K562 (cell line): Measurements from ENCODE around the gene ELMO3. TPM values are rescaled to one million over a fixed set of nuclear protein-coding genes. Genes with fewer than 3 reads are reported as not detected.

Experiments used
- ARID3B ChIP-seq: fragments of 250-450 bp; sonication (Bioruptor Pico); IDR thresholded peaks from 2 replicates; pipeline ENCODE4 v1.4.0; 2020; ENCODE audit warnings: borderline replicate concordance
- BMI1 ChIP-seq: fragments of 150-350 bp; IDR thresholded peaks from 2 replicates; pipeline ENCODE4 v1.6.1; 2014; ENCODE audit warnings: low read length
- CBFA2T3 ChIP-seq: fragments of 450-650 bp; IDR thresholded peaks from 2 replicates; pipeline ENCODE4 v1.6.1; 2017
- E2F6 ChIP-seq, 2 experiments: IDR thresholded peaks; 2 replicates each; pipeline ENCODE4 v1.6.1; 2011; ENCODE audit warnings: borderline replicate concordance in 1 of 2, control low read depth in 1 of 2, low read depth in 1 of 2, low read length in 1 of 2, mild to moderate bottlenecking in 1 of 2, mixed read lengths in 1 of 2, moderate library complexity in 1 of 2; ENCODE audit not compliant: insufficient read depth in 1 of 2, insufficient read length in 1 of 2, poor library complexity in 1 of 2, severe bottlenecking in 1 of 2; ENCODE audit errors: extremely low read depth in 1 of 2
- GATA2 ChIP-seq: sonication (generic); formaldehyde crosslinking; IDR thresholded peaks from 2 replicates; pipeline ENCODE4 v1.4.0; 2020; ENCODE audit warnings: mild to moderate bottlenecking, missing genetic modification reagents
- ILK ChIP-seq: fragments of 450-650 bp; IDR thresholded peaks from 2 replicates; pipeline ENCODE4 v1.6.1; 2016; ENCODE audit warnings: missing genetic modification characterization, low read depth, mild to moderate bottlenecking, missing compliant biosample characterization, moderate library complexity, borderline replicate concordance
- KDM1A ChIP-seq, 2 experiments: fragments of 450-650 bp; IDR thresholded peaks; 2 replicates each; pipeline ENCODE4 v1.6.1; 2016; ENCODE audit warnings: mild to moderate bottlenecking in 2 of 2
- MLX ChIP-seq, 2 experiments: fragments of 450-650 bp in 1 of 2; sonication (generic) in 1 of 2; formaldehyde crosslinking; conservative IDR thresholded peaks; 2 replicates each; pipeline versions ENCODE4 v1.4.0 to v1.8.1; 2020 to 2022; ENCODE audit warnings: mild to moderate bottlenecking in 1 of 2, missing genetic modification reagents in 1 of 2
- NR4A1 ChIP-seq, 2 experiments: fragments of 250-450 bp in 1 of 2; fragments of 450-650 bp in 1 of 2; sonication (Bioruptor Pico) in 1 of 2; IDR thresholded peaks; 2 replicates each; pipeline versions ENCODE4 v1.4.0 to v1.6.1; 2016 to 2020; ENCODE audit warnings: mild to moderate bottlenecking in 2 of 2, missing compliant biosample characterization in 1 of 2, missing genetic modification characterization in 1 of 2, moderate library complexity in 1 of 2
- RBM15 ChIP-seq: fragments of 200-400 bp; formaldehyde crosslinking; IDR thresholded peaks from 2 replicates; pipeline ENCODE4 v1.6.1; 2018; ENCODE audit warnings: mild to moderate bottlenecking, low read length, moderate library complexity; ENCODE audit not compliant: insufficient read depth
- SAFB2 ChIP-seq: fragments of 200-400 bp; formaldehyde crosslinking; IDR thresholded peaks from 2 replicates; pipeline ENCODE4 v1.6.1; 2018; ENCODE audit warnings: borderline replicate concordance, low read length, low read depth, moderate library complexity; ENCODE audit not compliant: severe bottlenecking
- ZBTB2 ChIP-seq: fragments of 450-650 bp; IDR thresholded peaks from 2 replicates; pipeline ENCODE4 v1.6.1; 2016; ENCODE audit warnings: antibody characterized with exemption
- ZNF146 ChIP-seq: IDR thresholded peaks from one replicate; pipeline ENCODE4 v1.6.1; 2018; ENCODE audit warnings: missing compliant biosample characterization; ENCODE audit not compliant: unreplicated experiment
- ZNF23 ChIP-seq: fragments of 250-450 bp; sonication (Bioruptor Pico); IDR thresholded peaks from 2 replicates; pipeline ENCODE4 v1.4.0; 2020; ENCODE audit warnings: mild to moderate bottlenecking
- ZNF311 ChIP-seq: fragments of 250-450 bp; sonication (Bioruptor Pico); IDR thresholded peaks from 2 replicates; pipeline ENCODE4 v1.4.0; 2020; ENCODE audit warnings: mild to moderate bottlenecking, moderate library complexity
- ZNF347 ChIP-seq: fragments of 450-650 bp; formaldehyde crosslinking; IDR thresholded peaks from 2 replicates; pipeline ENCODE4 v1.4.0; 2020; ENCODE audit warnings: low read depth, mild to moderate bottlenecking, moderate library complexity
- ZNF354B ChIP-seq: fragments of 250-450 bp; sonication (Bioruptor Pico); IDR thresholded peaks from 2 replicates; pipeline ENCODE4 v1.4.0; 2020
- ZNF395 ChIP-seq: fragments of 200-800 bp; sonication (Bioruptor generic); IDR thresholded peaks from 2 replicates; pipeline ENCODE4 v1.6.1; 2017; ENCODE audit warnings: missing genetic modification characterization, missing compliant biosample characterization
- ZNF41 ChIP-seq: fragments of 250-450 bp; sonication (Bioruptor Pico); conservative IDR thresholded peaks from 2 replicates; pipeline ENCODE4 v1.4.0; 2020; ENCODE audit warnings: mild to moderate bottlenecking
- ZNF445 ChIP-seq: fragments of 250-450 bp; sonication (Bioruptor Pico); IDR thresholded peaks from 2 replicates; pipeline ENCODE4 v1.4.0; 2020; ENCODE audit warnings: low read depth, mild to moderate bottlenecking, moderate library complexity
- ZNF561 ChIP-seq: fragments of 450-650 bp; formaldehyde crosslinking; conservative IDR thresholded peaks from 2 replicates; pipeline ENCODE4 v1.4.0; 2020; ENCODE audit warnings: mild to moderate bottlenecking, moderate library complexity
- polyA plus RNA-seq, 8 experiments: library from polyadenylated mRNA; depleted of rRNA in 4 of 8; stranded (reverse) in 5 of 8; unstranded in 3 of 8; fragments of >200 nt; fragmentation: Nextera tagmentation in 2 of 8; fragmentation: Illumina TruSeq in 1 of 8; extraction: Ambion mirVana in 2 of 8; extraction: Trizol in 1 of 8; gene quantifications; 2 replicates each; pipeline versions ENCODE4 v1.2.1 to v1.2.3, GENCODE V29; 2011 to 2014; ENCODE audit warnings: inconsistent platforms in 1 of 8, missing spikeins in 1 of 8
- total RNA-seq, 7 experiments: library from RNA; depleted of rRNA in 6 of 7; stranded (reverse); fragments of >200 nt in 6 of 7; fragmentation: Illumina TruSeq in 2 of 7; extraction: Trizol in 2 of 7; gene quantifications; 2 replicates each; pipeline versions ENCODE4 v1.2.1 to v1.2.3, GENCODE V29; 2011 to 2021; ENCODE audit warnings: low replicate concordance in 1 of 7

The ELMO3 gene
- total and polyA plus RNA-seq, 9 of the 15 experiments (the other 6 are each of a cell fraction or from before 2014, with no cell fraction given) = 0.04 to 5.1 (median 1.5) TPM

GRCh38 chr16:67226295-67226803, 27.4 kb downstream of the ELMO3 start (continued):
- TF ChIP-seq ZNF395 (CRISPR knock-in tag) = no peak
- TF ChIP-seq ZNF41 (CRISPR knock-in tag) = no peak
- no peak for TF ChIP-seq ZNF311 (CRISPR knock-in tag)
- TF ChIP-seq ZNF445 (CRISPR knock-in tag) = no peak
- no peak for TF ChIP-seq KDM1A (IDR thresholded peaks at IDR 0.05)
- no peak for TF ChIP-seq ILK (tag)
- TF ChIP-seq ZNF146 = no peak
- TF ChIP-seq SAFB2 = no peak
- no peak for TF ChIP-seq ZNF23 (CRISPR knock-in tag)
- TF ChIP-seq ZBTB2 = no peak
- TF ChIP-seq ZNF354B (CRISPR knock-in tag) = no peak
- TF ChIP-seq RBM15 = no peak
- TF ChIP-seq ARID3B (CRISPR knock-in tag) = 0 out of 2 replicates have a peak, but pooled peaks have one; percentile 54
- TF ChIP-seq GATA2 (CRISPR knock-in tag) = no peak
- no peak for TF ChIP-seq ZNF347 (CRISPR knock-in tag)
- no peak for TF ChIP-seq BMI1
- TF ChIP-seq CBFA2T3 = no peak
- no peak for TF ChIP-seq MLX (CRISPR knock-in tag; conservative IDR thresholded peaks at IDR 0.05)
- no peak for TF ChIP-seq ZNF561 (CRISPR knock-in tag)
- no peak for TF ChIP-seq NR4A1 (CRISPR knock-in tag; IDR thresholded peaks at IDR 0.05)
- no peak for TF ChIP-seq NR4A1 (tag; IDR thresholded peaks at IDR 0.05)
- TF ChIP-seq E2F6 (IDR thresholded peaks at IDR 0.05; ENCODE audit: borderline replicate concordance in 1 of 2, extremely low read depth in 1 of 2, insufficient read depth in 1 of 2, insufficient read length in 1 of 2, low read depth in 1 of 2, low read length in 1 of 2, poor library complexity in 1 of 2, severe bottlenecking in 1 of 2) = no peak
